ENCODE measurements around the gene MID1.

The MID1 gene

GRCh38 chrX:10607233-10607632, 13.2 kb downstream of the MID1 start:
- Histone ChIP-seq H3K4me3 (replicated peaks; ENCODE audit: low read depth, low read length) (no peak overlapping the region), H3K27me3 (replicated peaks; ENCODE audit: control insufficient read depth, insufficient read depth, low read length) (no peaks in the 10 kb centered on the region), H3K36me3 (ENCODE audit: control insufficient read depth, insufficient read depth, low read length) (no peaks in the 10 kb centered on the region)
- TF ChIP-seq CTCF (IDR thresholded peaks at IDR 0.05; ENCODE audit: insufficient read depth, low read length, poor library complexity, severe bottlenecking): no peak
- no peak for DNase-seq (ENCODE audit: extremely low read depth, insufficient read length)

- no peak for DNase-seq (ENCODE audit: extremely low read depth, insufficient read length)
- TF ChIP-seq CTCF (IDR thresholded peaks at IDR 0.05; ENCODE audit: insufficient read depth, low read length, poor library complexity, severe bottlenecking): no peak
- Histone ChIP-seq H3K4me3 (replicated peaks; ENCODE audit: low read depth, low read length) (no peak overlapping the region), H3K36me3 (ENCODE audit: control insufficient read depth, insufficient read depth, low read length) (no peaks in the 10 kb centered on the region), H3K27me3 (replicated peaks; ENCODE audit: control insufficient read depth, insufficient read depth, low read length) (no peaks in the 10 kb centered on the region)
Measured at GRCh38 chrX:10603612-10604011, 16.8 kb downstream of the MID1 start.

DNA sequence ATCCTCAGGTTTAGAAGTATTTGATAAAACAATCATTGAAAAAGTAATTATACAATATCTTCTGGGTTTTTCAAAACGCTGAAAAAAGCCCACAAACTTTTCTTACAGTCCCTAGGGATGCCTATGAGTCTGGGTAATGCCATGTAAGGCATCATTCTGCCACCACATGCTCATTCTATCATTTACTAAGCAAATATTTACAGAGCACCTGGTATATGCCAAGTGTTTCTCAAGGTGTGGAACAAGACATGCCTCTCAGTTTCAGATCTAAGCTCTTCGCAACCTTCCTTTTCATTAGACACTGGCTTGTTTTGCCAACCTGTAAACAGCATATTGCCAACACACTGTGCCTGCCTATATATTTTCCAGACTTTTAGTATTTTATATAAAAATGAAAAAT, 17.7 kb downstream of the MID1 start:
- Histone ChIP-seq H3K4me3 (replicated peaks; ENCODE audit: low read depth, low read length) (no peak overlapping the region), H3K36me3 (ENCODE audit: control insufficient read depth, insufficient read depth, low read length) (no peaks in the 10 kb centered on the region), H3K27me3 (replicated peaks; ENCODE audit: control insufficient read depth, insufficient read depth, low read length) (no peaks in the 10 kb centered on the region)
- TF ChIP-seq CTCF (IDR thresholded peaks at IDR 0.05; ENCODE audit: insufficient read depth, low read length, poor library complexity, severe bottlenecking): no peak
- DNase-seq (ENCODE audit: extremely low read depth, insufficient read length): no peak

GRCh38 chrX:10600479-10600878, 19.9 kb downstream of the MID1 start:
- no peak for TF ChIP-seq CTCF (IDR thresholded peaks at IDR 0.05; ENCODE audit: insufficient read depth, low read length, poor library complexity, severe bottlenecking)
- DNase-seq (ENCODE audit: extremely low read depth, insufficient read length): no peak
- no peaks in the 10 kb centered on the region for H3K27me3 ChIP-seq (replicated peaks; ENCODE audit: control insufficient read depth, insufficient read depth, low read length)
- no peak overlapping the region for H3K4me3 ChIP-seq (replicated peaks; ENCODE audit: low read depth, low read length)
- H3K36me3 ChIP-seq (ENCODE audit: control insufficient read depth, insufficient read depth, low read length): no peaks in the 10 kb centered on the region

DNA sequence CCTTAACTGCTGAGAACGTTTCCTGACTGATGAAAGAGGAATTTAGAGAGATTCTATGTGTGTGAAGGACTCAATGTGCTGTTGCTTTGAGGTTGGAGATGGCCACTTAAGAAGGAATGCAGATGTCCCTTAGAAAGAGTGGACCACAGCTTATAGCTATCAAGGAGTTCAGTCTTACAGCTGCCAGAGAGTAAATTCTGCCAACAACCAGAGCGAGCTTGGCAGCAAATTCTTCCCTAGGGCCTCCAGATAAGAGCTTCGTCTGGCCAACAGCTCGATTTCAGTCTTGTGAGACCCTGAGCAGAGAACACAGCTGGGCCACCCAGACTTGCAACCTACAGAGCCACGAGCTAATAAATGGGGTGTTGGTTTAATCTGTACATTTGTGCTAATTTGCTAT, 21.8 kb downstream of the MID1 start:
- H3K4me3 ChIP-seq (replicated peaks; ENCODE audit: low read depth, low read length): no peak overlapping the region
- DNase-seq (ENCODE audit: extremely low read depth, insufficient read length): no peak

More for the DNA sequence above, 21.8 kb downstream of the MID1 start:
- Histone ChIP-seq H3K27me3 (replicated peaks; ENCODE audit: control insufficient read depth, insufficient read depth, low read length) (no peaks in the 10 kb centered on the region), H3K36me3 (ENCODE audit: control insufficient read depth, insufficient read depth, low read length) (no peaks in the 10 kb centered on the region)
- no peak for TF ChIP-seq CTCF (IDR thresholded peaks at IDR 0.05; ENCODE audit: insufficient read depth, low read length, poor library complexity, severe bottlenecking)
